Esophagus squamous epithelium (tissue), 5 donors: ENCODE results near the gene ACOT9. TPM values are rescaled to one million over a fixed set of nuclear protein-coding genes. Genes with fewer than 3 reads are reported as not detected.
A peak's percentile ranks its signal among the peaks of the same experiment; 100 is the strongest.

Experiments
- DNase-seq: peaks from one replicate; lab custom pipeline; 2025; lab: John Stamatoyannopoulos, UW
- H3K27ac ChIP-seq, 4 donors: fragments of 200-600 bp; sonication (generic); one replicate each; pipeline ENCODE4 v1.5.1; 2016 to 2019; ENCODE audit warnings: mild to moderate bottlenecking in 1 of 4
- H3K27me3 ChIP-seq, 4 donors: fragments of 200-600 bp; sonication (generic); 1 replicate in 3 of 4; 2 replicates in 1 of 4; pipeline versions ENCODE4 v1.5.1 to v1.6.0; 2017 to 2021; ENCODE audit warnings: antibody characterized with exemption in 1 of 4
- H3K36me3 ChIP-seq, 3 donors: fragments of 200-600 bp; sonication (generic); one replicate each; pipeline ENCODE4 v1.5.1; 2016 to 2019
- H3K4me1 ChIP-seq, 3 donors: fragments of 200-600 bp; sonication (generic); one replicate each; pipeline ENCODE4 v1.5.1; 2017 to 2019
- H3K4me3 ChIP-seq, 4 donors: fragments of 200-600 bp; sonication (generic); 1 replicate in 3 of 4; 2 replicates in 1 of 4; pipeline ENCODE4 v1.5.1; 2016 to 2019; ENCODE audit warnings: mild to moderate bottlenecking in 2 of 4, moderate library complexity in 1 of 4
- H3K9me3 ChIP-seq, 3 donors: fragments of 200-600 bp; sonication (generic); one replicate each; pipeline ENCODE4 v1.5.1; 2016 to 2019
- CTCF ChIP-seq, 6 experiments: fragments of 450-650 bp in 4 of 6; fragments of 200-600 bp in 2 of 6; sonication (generic) in 2 of 6; IDR thresholded peaks; one replicate each; pipeline ENCODE4 v1.5.1; 2016 to 2019; ENCODE audit warnings: antibody characterized with exemption in 6 of 6, mild to moderate bottlenecking in 4 of 6, moderate library complexity in 4 of 6
- POLR2A ChIP-seq, 4 donors: fragments of 450-650 bp; IDR thresholded peaks; one replicate each; pipeline ENCODE4 v1.6.1; 2017; ENCODE audit warnings: antibody characterized with exemption in 4 of 4, mild to moderate bottlenecking in 4 of 4, moderate library complexity in 3 of 4
- WGBS, 2 donors: methylation state at CpG; one replicate each; pipeline ENCODE4 v1.1.5; 2018; 5-methylcytosine and 5-hydroxymethylcytosine counted together
- intact Hi-C: fragments of 100-400 bp; cut with DNase I; formaldehyde crosslinking; loops from one replicate; pipeline ENCODE4 v1.15.0; 2022
- total RNA-seq, 4 donors: library from RNA; depleted of rRNA; stranded (reverse); fragments of >200 nt; gene quantifications; one replicate each; pipeline ENCODE4 v1.1.0, GENCODE V29; 2016
- donor health status: DM: yes; HTN: yes; CAD: no.

The ACOT9 gene
- total RNA-seq, 4 donors from 2014 or later, result 5.4 to 30.9 (median 14.8) TPM

- Histone ChIP-seq H3K9me3 (no peaks in the 10 kb centered on the region), H3K4me3 (no peak overlapping the region), H3K27me3 (no peaks in the 10 kb centered on the region), H3K27ac (no peak overlapping the region), H3K36me3 (peaks cover 0 to 42% (median 0%) of the 10 kb centered on the region in 3 donors), H3K4me1 (peaks cover 0 to 20% (median 3%) of the 10 kb centered on the region in 3 donors)
- intact Hi-C loops, result no loop called here
- no peak for DNase-seq
- 61 to 67% methylated on average over 3 of the region's 3 CpGs for WGBS, 2 donors
- TF ChIP-seq POLR2A (IDR thresholded peaks at IDR 0.05) (no peak), CTCF (IDR thresholded peaks at IDR 0.05) (no peak)
Observed at GRCh38 chrX:23673108-23673507, 70.0 kb downstream of the ACOT9 start.

GRCh38 chrX:23670528-23670927 lies 72.5 kb downstream of the ACOT9 start:
- peaks cover 0 to 29% (median 3%) of the 10 kb centered on the region in 3 donors for H3K4me1 ChIP-seq
- no peaks in the 10 kb centered on the region for H3K27me3 ChIP-seq
- H3K27ac ChIP-seq, result no peak overlapping the region
- no peak for DNase-seq
- H3K4me3 ChIP-seq, result no peak overlapping the region
- TF ChIP-seq CTCF (IDR thresholded peaks at IDR 0.05), result no peak
- TF ChIP-seq POLR2A (IDR thresholded peaks at IDR 0.05), result no peak
- intact Hi-C loops, result no loop called here
- H3K9me3 ChIP-seq, result no peaks in the 10 kb centered on the region
- 73% methylated on average over 1 of the region's 1 CpG; no CpG with 5 or more reads in 1 of the 2 donors for WGBS, 2 donors
- peaks cover 0 to 22% (median 0%) of the 10 kb centered on the region in 3 donors for H3K36me3 ChIP-seq

GRCh38 chrX:23668335-23668734 lies 74.7 kb downstream of the ACOT9 start:
- Histone ChIP-seq H3K4me3 (peak overlapping the region; percentile 61 to 77 (median 64)), H3K36me3 (peaks cover 0 to 12% (median 0%) of the 10 kb centered on the region in 3 donors), H3K27ac (peak overlapping the region in 2 of 4 donors; percentile 82 to 91), H3K27me3 (no peaks in the 10 kb centered on the region), H3K4me1 (peaks cover 0 to 29% (median 3%) of the 10 kb centered on the region in 3 donors), H3K9me3 (no peaks in the 10 kb centered on the region)
- TF ChIP-seq CTCF (IDR thresholded peaks at IDR 0.05), result no peak
- TF ChIP-seq POLR2A (IDR thresholded peaks at IDR 0.05), result no peak
- no peak for DNase-seq
- intact Hi-C loops, result no loop called here
- 3 to 29% methylated on average over 3 of the region's 3 CpGs for WGBS, 2 donors

DNA sequence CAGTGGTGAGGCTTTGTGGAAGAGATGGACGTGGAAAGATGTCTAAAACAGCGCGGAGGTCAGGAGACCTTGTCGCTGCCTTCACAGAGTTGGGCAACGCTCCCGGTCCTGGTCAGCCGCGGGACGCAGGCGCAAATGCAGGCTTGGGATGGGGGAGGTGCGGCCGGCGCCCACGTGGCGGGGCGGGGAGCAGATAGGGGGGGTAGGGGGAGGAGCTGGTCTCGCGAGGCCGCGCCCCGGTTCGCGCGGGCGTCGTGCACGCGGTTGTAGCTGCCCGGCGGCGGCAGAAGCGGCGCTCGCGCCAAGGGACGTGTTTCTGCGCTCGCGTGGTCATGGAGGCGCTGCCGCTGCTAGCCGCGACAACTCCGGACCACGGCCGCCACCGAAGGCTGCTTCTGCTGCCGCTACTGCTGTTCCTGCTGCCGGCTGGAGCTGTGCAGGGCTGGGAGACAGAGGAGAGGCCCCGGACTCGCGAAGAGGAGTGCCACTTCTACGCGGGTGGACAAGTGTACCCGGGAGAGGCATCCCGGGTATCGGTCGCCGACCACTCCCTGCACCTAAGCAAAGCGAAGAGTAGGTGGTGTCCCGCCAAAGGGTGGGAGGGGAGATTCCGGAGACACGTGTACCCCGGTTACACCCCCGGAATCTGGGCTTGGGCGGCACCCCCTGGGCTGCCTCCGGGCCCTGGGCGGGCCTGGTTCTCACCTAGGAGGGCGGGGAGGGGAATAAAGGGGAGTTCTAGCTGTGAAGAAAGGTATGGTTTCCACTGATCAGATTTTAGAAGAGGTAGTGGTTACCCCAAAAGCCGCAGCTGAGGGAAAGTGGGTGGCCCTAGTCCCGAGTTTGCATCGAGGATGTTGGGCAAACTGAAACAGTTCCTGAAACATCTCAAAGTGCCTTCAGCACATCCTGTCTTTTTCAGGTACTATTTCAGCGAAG lies 75.6 kb downstream of the ACOT9 start, which contains the start of gene PRDX4:
Gene PRDX4 (plus strand): TSS at position 255 of the 939 bp plus-strand sequence. CDS start 78 bp downstream, at position 333.
- TF ChIP-seq CTCF (IDR thresholded peaks at IDR 0.05), result no peak
- TF ChIP-seq POLR2A (IDR thresholded peaks at IDR 0.05), result peak in 2 of 4 donors; percentile 60 to 64
- Histone ChIP-seq H3K9me3 (no peaks in the 10 kb centered on the region), H3K27me3 (no peaks in the 10 kb centered on the region), H3K36me3 (peaks cover 0 to 9% (median 0%) of the 10 kb centered on the region in 3 donors), H3K4me1 (peaks cover 0 to 29% (median 3%) of the 10 kb centered on the region in 3 donors), H3K4me3 (peak within 1 kb of the TSS; percentile 61 to 77 (median 64)), H3K27ac (peak within 1 kb of the TSS; percentile 82 to 91 (median 88))
- peak; percentile 30 for DNase-seq
- 0 to 40% methylated on average over 7 to 37 of the region's 73 CpGs for WGBS, 2 donors
- intact Hi-C loops, result no loop called here

DNA sequence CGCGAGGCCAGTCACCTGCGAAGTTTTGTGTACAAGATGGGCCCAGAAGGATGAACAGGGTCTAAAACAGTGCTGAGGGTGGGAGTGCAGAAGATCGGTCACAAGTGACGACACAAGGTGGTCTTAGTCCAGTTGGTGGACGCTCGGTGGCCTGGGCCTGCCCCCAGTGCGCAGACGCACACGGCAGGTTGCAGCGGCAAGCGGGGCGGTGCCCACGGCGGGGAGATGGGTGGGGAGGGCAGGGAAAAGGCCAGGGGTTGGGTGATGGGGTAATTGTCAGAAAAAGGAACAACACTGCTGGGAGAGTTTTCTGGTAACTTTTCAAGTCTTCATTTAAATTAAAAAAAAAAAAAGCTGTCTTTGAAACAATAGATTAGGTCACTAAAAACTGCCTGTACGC lies 76.8 kb downstream of the ACOT9 start:
- peak overlapping the region in 1 of 4 donors; percentile 59 for H3K27ac ChIP-seq
- H3K4me3 ChIP-seq, result no peak overlapping the region
- intact Hi-C loops, result no loop called here
- H3K27me3 ChIP-seq, result no peaks in the 10 kb centered on the region
- no peak for TF ChIP-seq POLR2A (IDR thresholded peaks at IDR 0.05)
- no peak for TF ChIP-seq CTCF (IDR thresholded peaks at IDR 0.05)
- no peak for DNase-seq
- 84 to 87% methylated on average over 16 of the region's 16 CpGs for WGBS, 2 donors
- H3K4me1 ChIP-seq, result peaks cover 0 to 29% (median 3%) of the 10 kb centered on the region in 3 donors
- no peaks in the 10 kb centered on the region for H3K9me3 ChIP-seq
- H3K36me3 ChIP-seq, result peaks cover 0 to under 1% (median 0%) of the 10 kb centered on the region in 3 donors
